IPS-18c (cell line): Measurements from ENCODE around the gene ETV6.

Source experiments
- H3K4me3 ChIP-seq: 2 replicates; pipeline ENCODE4 v1.7.0; 2013; ENCODE audit warnings: low read depth, mild to moderate bottlenecking, low read length, moderate library complexity; ENCODE audit not compliant: insufficient read depth
- H3K9me3 ChIP-seq: one replicate; pipeline ENCODE4 v1.6.1; 2013; ENCODE audit warnings: mild to moderate bottlenecking, low read length, moderate library complexity; ENCODE audit not compliant: control insufficient read depth, insufficient read depth

The ETV6 gene

GRCh38 chr12:11929714-11930113 lies 280.2 kb downstream of the ETV6 start:
- peaks cover 2% of the 10 kb centered on the region for H3K9me3 ChIP-seq
- H3K4me3 ChIP-seq: no peak overlapping the region

- Histone ChIP-seq H3K9me3 (no peaks in the 10 kb centered on the region), H3K4me3 (no peak overlapping the region)
Observed at GRCh38 chr12:11939223-11939622, 289.7 kb downstream of the ETV6 start.

GRCh38 chr12:11941606-11942337 lies 292.3 kb downstream of the ETV6 start:
- Histone ChIP-seq H3K9me3 (no peaks in the 10 kb centered on the region), H3K4me3 (no peak overlapping the region)

GRCh38 chr12:11943919-11944700 lies 294.6 kb downstream of the ETV6 start:
- no peak overlapping the region for H3K4me3 ChIP-seq
- no peaks in the 10 kb centered on the region for H3K9me3 ChIP-seq
